Measurements from ENCODE around the gene MFNG.
"Not testable (repeated sequence)": the region's sequence is repeated elsewhere in the genome, so short reads cannot be mapped to it uniquely, and the experiment has no call there.

The MFNG gene

DNA sequence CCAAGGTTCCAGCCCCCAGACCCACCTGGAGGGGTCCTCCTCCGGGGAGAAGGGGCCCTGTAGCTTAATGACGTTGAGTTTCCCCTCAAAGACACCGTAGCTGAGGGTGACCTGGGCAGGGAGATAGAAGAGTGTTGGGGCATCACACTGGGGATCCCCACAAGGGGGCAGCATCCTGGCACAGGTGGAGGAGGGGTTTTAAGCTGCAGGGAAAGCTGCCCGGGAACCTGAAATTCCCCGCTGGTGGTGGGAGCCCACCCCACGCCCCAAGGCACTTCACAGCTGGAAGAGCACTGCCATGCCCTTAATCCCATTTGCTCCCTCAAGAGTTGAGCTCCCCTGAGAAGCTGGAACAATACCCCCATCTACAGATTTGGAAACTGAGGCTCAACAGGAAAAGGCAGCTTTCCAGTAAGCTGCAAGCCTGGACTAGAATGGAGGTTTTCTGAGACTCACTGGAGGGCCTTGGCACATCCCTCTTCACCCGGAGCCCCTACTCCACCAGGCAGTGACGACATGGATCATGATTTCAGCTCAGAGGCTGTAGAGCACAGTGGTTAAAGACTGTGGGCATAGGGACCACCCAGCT, 13.7 kb downstream of the MFNG start:
- peak in 1 of 2 experiments; percentile 17 for DNase-seq

- no peak for DNase-seq
Observed at GRCh38 chr22:37471727-37472417, 14.3 kb downstream of the MFNG start.

DNA sequence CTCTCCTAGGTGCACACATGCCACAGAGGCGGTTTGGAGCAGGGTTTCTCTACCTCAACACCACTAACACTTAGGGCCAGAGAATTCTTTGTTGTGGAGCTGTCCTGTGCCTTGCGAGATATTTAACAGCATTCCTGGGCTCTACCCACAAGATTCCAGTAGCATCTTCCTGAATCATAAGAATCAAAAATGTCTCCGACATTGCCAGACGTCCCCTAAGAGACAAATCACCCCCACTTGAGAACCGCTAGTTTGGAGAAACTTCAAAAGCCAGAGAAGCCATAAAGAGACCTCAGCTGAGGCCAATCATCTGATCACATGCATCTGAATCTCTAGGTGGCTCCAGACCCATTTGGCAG, 16.1 kb downstream of the MFNG start:
- DNase-seq, result no peak

GRCh38 chr22:37469416-37470086, 16.6 kb downstream of the MFNG start:
- DNase-seq, result no peak

DNA sequence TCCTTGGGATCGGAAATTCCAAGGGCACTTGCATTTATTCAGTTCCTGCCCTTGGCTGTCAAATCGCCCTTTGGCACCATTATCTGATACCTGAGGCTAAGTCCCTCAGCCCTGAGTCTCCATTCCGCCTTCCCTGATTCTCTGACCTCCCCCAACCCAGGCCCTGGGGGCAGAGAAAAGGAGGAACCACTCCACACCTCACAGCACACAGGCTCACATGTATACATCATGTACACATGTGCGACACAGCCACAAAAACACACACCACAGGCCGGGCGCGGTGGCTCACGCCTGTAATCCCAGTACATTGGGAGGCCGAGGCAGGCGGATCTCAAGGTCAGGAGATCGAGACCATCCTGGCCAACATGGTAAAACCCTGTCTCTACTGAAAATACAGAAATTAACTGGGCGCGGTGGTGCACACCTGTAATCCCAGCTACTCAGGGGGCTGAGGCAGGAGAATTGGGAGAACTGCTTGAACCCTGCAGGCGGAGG, 17.9 kb downstream of the MFNG start:
- not testable (repeated sequence) for DNase-seq

GRCh38 chr22:37467391-37467955, 18.7 kb downstream of the MFNG start:
- no peak for DNase-seq

- DNase-seq, result peak in 1 of 2 experiments; percentile 23
Observed at GRCh38 chr22:37464181-37464580, 22.0 kb downstream of the MFNG start.

DNA sequence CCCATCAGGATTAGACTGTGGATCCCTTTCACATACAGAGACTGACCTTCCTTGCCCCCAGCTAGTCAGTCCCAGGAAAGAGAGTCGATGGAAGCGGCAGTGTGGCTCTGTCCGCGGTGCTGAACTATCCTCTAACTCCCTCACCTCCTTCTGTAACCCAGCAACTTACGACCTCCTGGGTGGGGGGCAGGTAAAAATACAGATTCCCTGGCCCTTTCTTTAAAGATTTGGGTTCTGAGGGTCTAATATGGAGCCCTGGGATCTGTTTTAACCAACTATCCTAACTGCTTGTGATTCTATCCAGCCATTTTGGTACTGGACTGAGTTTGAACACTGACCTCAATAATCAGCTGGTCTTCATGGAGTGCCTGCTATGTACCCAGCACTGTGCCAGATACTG, 23.2 kb downstream of the MFNG start:
- DNase-seq, result no peak

- no peak for DNase-seq
Observed at GRCh38 chr22:37462436-37462835, 23.7 kb downstream of the MFNG start.

GRCh38 chr22:37461961-37462360, 24.2 kb downstream of the MFNG start:
- DNase-seq, result no peak

DNA sequence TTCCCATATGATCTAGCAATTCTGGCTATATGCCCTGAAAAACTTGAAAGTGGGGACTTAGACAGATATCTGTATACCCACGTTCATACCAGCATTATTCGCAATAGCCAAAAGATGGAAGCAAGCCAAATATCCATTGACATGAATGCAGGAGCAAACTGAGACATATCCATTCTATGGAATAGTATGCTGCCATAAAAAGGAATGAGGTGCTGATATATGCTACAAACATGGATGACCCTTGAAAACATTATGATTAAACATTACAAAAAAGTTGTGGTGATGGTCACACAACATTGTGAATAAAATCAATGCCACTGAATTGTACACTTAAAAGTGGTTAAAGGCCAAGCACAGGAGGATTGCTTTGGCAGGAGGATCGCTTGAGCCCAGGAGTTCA, 25.5 kb downstream of the MFNG start:
- DNase-seq, result no peak

- DNase-seq, result no peak
Observed at GRCh38 chr22:37459206-37459605, 27.0 kb downstream of the MFNG start.

DNA sequence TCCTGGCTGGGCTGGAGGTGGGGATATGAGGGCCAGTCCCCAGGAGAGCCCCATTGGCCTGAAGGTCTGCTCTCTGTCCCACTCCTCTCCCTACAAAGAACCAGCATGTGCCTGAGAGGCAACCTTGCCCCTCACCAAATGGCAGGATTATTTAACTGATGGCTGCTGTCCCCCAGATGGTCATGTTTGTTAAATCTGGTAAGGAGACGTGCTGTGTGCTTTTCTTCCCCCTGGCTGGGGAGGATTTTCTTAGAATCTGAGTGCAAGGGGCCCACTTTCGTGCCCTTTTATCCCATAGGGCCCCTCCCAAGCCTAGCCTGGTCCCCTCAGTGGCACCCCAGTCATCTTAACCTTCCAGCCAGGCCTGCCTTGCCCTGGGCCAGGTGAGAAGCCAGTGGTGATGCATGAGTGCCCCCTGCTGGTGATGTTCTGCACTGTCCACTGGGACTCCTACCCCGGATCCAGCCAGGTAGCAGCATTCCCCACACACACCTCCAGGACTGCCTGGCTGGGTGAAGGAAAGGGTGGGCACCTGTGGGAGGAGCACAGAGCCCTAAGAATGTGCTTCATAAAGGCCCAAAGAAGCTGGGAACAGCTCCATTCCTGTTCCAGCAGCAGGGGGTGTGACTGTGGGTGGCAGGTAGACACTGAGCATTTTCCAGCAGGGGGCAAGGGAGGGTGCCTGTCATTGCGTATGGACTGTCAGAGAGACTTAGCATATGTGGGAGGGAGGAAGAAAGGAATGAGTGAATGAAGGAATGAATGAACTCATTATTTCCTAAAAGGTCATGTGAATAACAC, 28.9 kb downstream of the MFNG start:
- DNase-seq, result peak; percentile 61 to 67

DNA sequence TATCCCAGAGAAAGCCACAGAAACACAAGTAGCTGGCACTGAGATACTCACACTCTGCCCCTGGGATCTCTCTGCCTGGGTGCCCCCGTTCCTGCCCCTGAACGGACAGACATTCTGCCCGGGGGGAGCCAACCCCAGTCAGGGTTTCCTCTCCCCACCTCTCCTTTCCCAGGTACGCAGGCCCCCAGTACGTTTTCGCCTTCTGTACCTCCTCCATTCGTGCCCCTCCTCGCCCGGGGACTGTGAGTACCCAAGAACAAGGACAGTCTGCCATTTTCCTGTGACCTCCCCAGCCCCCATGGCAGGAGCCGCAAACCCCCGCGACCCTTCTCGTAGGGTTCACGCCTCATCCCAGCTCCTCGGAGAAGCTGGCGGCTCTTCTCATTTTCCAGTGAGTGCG, 29.8 kb downstream of the MFNG start:
- no peak for DNase-seq

DNA sequence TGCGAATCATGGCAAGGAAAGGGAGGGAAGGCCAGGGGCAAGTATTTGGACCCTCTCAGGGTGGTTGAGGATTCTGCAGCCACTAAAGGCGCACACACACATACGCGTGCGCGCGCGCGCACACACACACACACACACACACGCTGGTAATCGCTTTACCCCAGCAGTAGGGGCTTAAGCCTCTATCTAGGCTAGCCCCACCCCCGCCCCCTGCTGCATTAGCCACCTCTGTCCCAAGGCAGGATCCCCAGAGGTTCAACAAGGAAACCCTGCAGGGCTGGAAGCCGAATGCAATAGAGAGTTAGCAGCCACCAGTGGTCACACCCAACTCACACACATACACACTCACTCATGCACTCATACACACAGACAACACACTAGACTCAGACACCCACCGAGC, 30.3 kb downstream of the MFNG start:
- no peak for DNase-seq

DNA sequence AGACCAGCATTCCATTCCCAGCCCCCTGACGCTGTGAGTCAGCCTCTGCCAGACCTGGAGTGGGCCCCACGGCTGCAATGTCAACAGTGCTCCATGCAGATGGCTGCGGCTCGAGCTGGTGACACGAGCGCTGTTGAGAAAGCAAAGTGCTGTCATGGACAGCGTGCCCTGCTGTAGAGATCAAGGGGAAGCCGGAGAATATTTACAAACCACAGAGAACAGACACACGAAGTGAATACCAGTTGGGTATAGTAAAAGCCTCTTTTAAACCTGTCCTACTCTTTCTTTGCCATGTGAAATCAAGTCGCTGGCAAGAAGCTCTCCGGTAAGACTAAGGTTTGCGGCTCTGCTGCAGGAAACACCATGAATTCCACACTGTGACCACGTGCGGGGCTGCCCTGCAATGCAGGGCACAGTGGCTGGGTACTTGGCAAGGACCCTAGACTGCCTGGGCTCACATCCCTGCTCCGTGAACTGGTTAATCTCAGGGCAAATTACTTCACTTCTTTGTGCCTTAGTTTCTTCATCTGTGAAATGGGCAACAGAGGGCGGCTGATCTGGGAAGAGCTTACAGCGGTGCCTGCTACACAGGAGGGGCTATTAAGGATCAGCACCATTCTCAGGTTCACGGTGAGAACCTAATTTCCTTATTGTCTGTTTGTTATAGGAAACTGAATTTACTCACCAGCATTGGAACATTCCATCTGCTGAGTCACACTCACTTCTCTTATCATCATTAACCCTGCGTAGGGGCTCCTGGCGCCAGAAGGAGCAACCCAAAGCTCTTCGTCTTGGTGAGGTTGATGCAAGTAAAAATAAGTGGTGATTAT, 31.1 kb downstream of the MFNG start:
- peak; percentile 64 to 65 for DNase-seq

GRCh38 chr22:37453696-37454095, 32.5 kb downstream of the MFNG start:
- DNase-seq, result no peak

DNA sequence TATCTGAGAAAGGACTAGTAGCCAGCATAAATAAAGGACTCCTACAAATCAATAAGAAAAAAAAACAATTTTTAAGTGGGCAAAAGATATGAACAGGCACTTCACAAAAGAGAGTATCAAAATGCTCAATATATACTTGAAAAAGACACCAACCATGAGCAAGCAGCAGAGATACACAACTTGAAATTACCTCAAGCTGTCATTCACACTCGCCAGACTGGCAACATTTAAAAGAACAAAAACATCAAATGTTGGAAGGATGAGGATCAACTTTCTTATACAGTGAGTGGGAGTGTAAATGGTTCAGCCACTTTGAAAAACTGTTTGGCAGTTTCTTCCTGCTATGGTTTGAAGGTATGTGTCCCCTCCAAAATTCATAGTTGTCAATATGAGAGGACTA, 35.0 kb downstream of the MFNG start:
- DNase-seq, result no peak

GRCh38 chr22:37449331-37450001, 36.7 kb downstream of the MFNG start:
- DNase-seq, result no peak

DNA sequence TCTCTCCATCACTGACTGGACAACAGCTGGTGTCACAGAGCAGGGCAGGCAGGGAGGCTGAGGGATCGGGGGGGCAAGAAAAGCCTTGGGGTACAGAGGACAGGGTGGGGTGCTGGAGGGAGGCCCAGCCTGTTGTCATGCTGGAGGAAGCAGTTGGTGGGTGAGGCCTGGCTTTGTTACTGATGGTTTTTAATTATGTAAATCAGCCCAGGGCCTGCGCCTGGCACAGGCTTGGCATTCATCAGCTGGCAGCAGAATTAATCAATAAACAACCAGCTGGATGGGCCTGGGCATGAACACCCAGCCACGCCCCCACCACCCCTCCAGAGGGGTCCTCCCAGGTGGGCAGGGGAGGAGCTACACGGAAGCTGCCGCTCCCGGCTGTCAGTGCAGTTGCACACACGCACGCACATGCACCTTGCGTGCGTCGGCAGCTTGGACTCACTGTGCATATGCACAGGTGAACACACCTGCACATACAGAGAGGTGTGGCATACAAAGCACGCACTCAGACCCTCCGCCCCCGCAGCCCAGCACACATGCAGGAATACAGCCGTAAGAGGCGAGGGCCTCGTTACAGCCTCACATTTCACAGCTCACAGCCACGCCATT, 37.6 kb downstream of the MFNG start:
- DNase-seq, result no peak

DNA sequence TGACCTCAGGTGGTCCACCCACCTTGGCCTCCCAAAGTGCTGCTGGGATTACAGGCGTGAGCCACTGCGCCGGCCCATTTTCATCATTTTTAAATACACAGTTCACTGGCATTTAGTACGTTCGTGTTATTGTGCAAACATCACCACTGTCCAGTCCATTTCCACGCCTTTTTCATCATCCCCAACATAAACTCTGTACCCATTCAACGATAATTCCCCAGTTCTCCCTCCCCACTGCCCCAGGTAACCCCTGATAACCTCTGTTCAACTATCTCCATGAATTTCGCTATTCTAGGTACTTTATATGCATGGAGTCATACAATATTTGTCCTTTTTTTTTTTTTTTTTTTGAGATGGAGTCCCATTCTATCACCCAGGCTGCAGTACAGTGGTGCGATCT, 40.7 kb downstream of the MFNG start:
- no peak for DNase-seq

Data from SHP77 (cell line).